Hepatocyte (in vitro differentiated cells): Measurements from ENCODE around the gene TBC1D5. TPM values are rescaled to one million over a fixed set of nuclear protein-coding genes. Genes with fewer than 3 reads are reported as not detected.

Source experiments
- DNase-seq: peaks from one replicate; pipeline ENCODE4 v3.0.0-alpha.2; 2016; ENCODE audit warnings: low spot score
- H2AFZ ChIP-seq: fragments of 200-600 bp; sonication (generic); 2 replicates; pipeline ENCODE4 v1.6.0; 2016; ENCODE audit warnings: antibody characterized with exemption, mild to moderate bottlenecking
- H3K27ac ChIP-seq: fragments of 200-600 bp; sonication (generic); 2 replicates; pipeline ENCODE4 v1.5.1; 2016; ENCODE audit warnings: mild to moderate bottlenecking
- H3K27me3 ChIP-seq: fragments of 200-600 bp; sonication (generic); 2 replicates; pipeline ENCODE4 v1.6.1; 2016
- H3K36me3 ChIP-seq: fragments of 200-600 bp; sonication (generic); replicated peaks from 2 replicates; pipeline ENCODE4 v1.5.1; 2016; ENCODE audit warnings: low read depth; ENCODE audit not compliant: insufficient read depth
- H3K4me1 ChIP-seq: fragments of 200-600 bp; sonication (generic); 2 replicates; pipeline ENCODE4 v1.5.1; 2016; ENCODE audit warnings: mild to moderate bottlenecking, moderate library complexity; ENCODE audit not compliant: insufficient read depth
- H3K4me2 ChIP-seq: fragments of 200-600 bp; sonication (generic); 2 replicates; pipeline ENCODE4 v1.6.0; 2016
- H3K4me3 ChIP-seq: fragments of 200-600 bp; sonication (generic); 2 replicates; pipeline ENCODE4 v1.5.1; 2016; ENCODE audit warnings: mild to moderate bottlenecking
- H3K79me2 ChIP-seq: fragments of 200-600 bp; sonication (generic); 2 replicates; pipeline ENCODE4 v1.6.0; 2017; ENCODE audit warnings: mild to moderate bottlenecking
- H3K9me2 ChIP-seq: fragments of 200-600 bp; sonication (generic); replicated peaks from 2 replicates; pipeline ENCODE4 v1.6.0; 2017; ENCODE audit warnings: mild to moderate bottlenecking; ENCODE audit not compliant: insufficient read depth
- H3K9me3 ChIP-seq: fragments of 200-600 bp; sonication (generic); 2 replicates; pipeline ENCODE4 v1.5.1; 2016; ENCODE audit warnings: low read depth, mild to moderate bottlenecking
- H4K20me1 ChIP-seq: fragments of 200-600 bp; sonication (generic); 2 replicates; pipeline ENCODE4 v1.6.0; 2016; ENCODE audit warnings: mild to moderate bottlenecking; ENCODE audit not compliant: insufficient read depth, poor library complexity, severe bottlenecking
- CTCF ChIP-seq: fragments of 200-600 bp; sonication (generic); IDR thresholded peaks from 2 replicates; pipeline ENCODE4 v1.5.1; 2016; ENCODE audit warnings: antibody characterized with exemption, mild to moderate bottlenecking; ENCODE audit not compliant: poor library complexity
- EZH2 ChIP-seq: fragments of 200-600 bp; sonication (generic); IDR thresholded peaks from 2 replicates; pipeline ENCODE4 v1.6.1; 2016; ENCODE audit warnings: antibody characterized with exemption, mild to moderate bottlenecking, borderline replicate concordance
- EZH2phosphoT487 ChIP-seq: fragments of 200-600 bp; sonication (generic); IDR thresholded peaks from one replicate; pipeline ENCODE4 v1.6.1; 2018; ENCODE audit warnings: antibody characterized with exemption, mild to moderate bottlenecking, low read depth, moderate library complexity; ENCODE audit not compliant: unreplicated experiment, severe bottlenecking
- WGBS: methylation state at CpG from one replicate; pipeline ENCODE4 v1.1.6; 2016; ENCODE audit warnings: low lambda C conversion rate; ENCODE audit errors: missing lambda C conversion rate; 5-methylcytosine and 5-hydroxymethylcytosine counted together
- polyA plus RNA-seq: library from polyadenylated mRNA; unstranded; fragments of >200 nt; fragmentation: Nextera tagmentation; extraction: Ambion mirVana; gene quantifications from 2 replicates; pipeline ENCODE4 v1.2.1, GENCODE V29; 2016
- total RNA-seq: library from RNA; depleted of rRNA; stranded (reverse); fragments of >200 nt; gene quantifications from 2 replicates; pipeline ENCODE4 v1.2.3, GENCODE V29; 2014

Gene TBC1D5
- total and polyA plus RNA-seq, 2 experiments from 2014 or later, result 17.0 to 64.2 TPM

DNA sequence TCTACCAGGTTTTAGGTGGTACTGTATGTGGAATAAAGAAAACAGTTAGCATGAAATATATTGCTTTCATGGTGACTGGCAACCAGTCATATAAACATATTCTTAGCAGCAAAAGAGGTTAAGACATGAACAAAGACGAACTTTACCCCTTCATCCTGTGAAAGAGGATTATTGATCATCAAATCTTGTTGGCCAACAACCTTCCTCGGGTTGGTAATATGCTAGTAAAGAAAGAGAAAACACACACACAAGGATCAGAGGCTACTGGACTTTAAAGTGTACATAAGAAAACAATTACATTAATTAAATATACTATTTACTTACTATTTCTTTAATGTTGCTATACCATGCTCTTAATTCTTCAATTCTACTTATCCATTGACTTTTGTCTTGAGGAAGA, 337.9 kb downstream of the TBC1D5 start:
- Histone ChIP-seq H3K27ac (no peak overlapping the region), H3K9me2 (no peaks in the 10 kb centered on the region), H3K4me3 (no peak overlapping the region), H3K4me2 (no peak overlapping the region), H3K36me3 (no peaks in the 10 kb centered on the region), H3K9me3 (no peaks in the 10 kb centered on the region), H3K4me1 (no peaks in the 10 kb centered on the region), H3K27me3 (no peaks in the 10 kb centered on the region), H4K20me1 (no peaks in the 10 kb centered on the region), H3K79me2 (no peaks in the 10 kb centered on the region), H2AFZ (no peak overlapping the region)
- TF ChIP-seq CTCF (no peak), EZH2 (no peak), EZH2phosphoT487 (no peak)
- DNase-seq, result no peak
- WGBS, result 76% methylated on average over 2 of the region's 2 CpGs

DNA sequence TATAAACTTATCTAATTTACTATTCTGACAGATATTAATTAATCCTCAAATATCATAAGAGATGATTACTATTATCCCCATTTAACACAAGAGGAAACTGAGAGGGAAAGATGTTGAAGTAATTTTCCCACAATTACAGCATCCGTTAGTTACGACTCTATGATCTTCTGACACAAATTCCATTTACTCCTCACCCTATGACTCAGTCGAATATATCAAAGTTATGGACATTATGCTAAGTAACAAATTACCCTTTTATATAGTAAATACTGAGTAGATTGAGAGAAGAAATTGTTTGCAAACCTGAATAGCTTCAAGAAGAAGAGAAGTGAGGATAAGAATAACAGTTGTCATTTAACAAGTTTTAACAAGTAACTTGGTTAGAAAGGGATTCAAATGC, 340.0 kb downstream of the TBC1D5 start:
- H3K27me3 ChIP-seq, result no peaks in the 10 kb centered on the region
- H3K36me3 ChIP-seq, result no peaks in the 10 kb centered on the region
- DNase-seq, result no peak
- H3K9me3 ChIP-seq, result no peaks in the 10 kb centered on the region
- TF ChIP-seq CTCF, result no peak
- TF ChIP-seq EZH2, result no peak
- TF ChIP-seq EZH2phosphoT487, result no peak
- H2AFZ ChIP-seq, result no peak overlapping the region
- H3K4me3 ChIP-seq, result no peak overlapping the region
- no peak overlapping the region for H3K27ac ChIP-seq
- no peaks in the 10 kb centered on the region for H3K79me2 ChIP-seq
- WGBS, result 95% methylated on average over 3 of the region's 3 CpGs
- no peaks in the 10 kb centered on the region for H4K20me1 ChIP-seq
- no peaks in the 10 kb centered on the region for H3K4me1 ChIP-seq
- H3K9me2 ChIP-seq, result no peaks in the 10 kb centered on the region
- no peak overlapping the region for H3K4me2 ChIP-seq

DNA sequence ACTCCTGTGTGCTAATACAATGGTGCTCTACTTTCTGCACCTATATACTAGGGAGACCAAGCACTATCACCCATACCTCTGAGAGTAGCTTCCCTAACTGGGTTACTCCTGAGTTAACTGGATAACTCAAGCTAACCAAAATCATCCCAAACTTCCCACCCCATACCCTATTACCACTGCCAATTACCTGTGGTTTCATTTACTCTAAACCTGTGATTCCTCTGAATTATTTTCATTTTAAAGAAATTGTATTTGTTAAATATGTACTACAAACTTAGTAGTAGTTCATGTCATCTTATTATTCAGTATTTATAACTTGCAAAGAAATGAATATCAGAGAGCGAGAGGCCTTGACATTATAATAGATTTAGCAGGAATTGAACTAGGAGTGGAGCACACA, 340.5 kb downstream of the TBC1D5 start:
- Histone ChIP-seq H3K27ac (no peak overlapping the region), H3K4me2 (no peak overlapping the region), H3K9me2 (no peaks in the 10 kb centered on the region), H3K4me1 (no peaks in the 10 kb centered on the region), H3K27me3 (no peaks in the 10 kb centered on the region), H3K4me3 (no peak overlapping the region), H4K20me1 (no peaks in the 10 kb centered on the region), H3K79me2 (no peaks in the 10 kb centered on the region), H3K9me3 (no peaks in the 10 kb centered on the region), H2AFZ (no peak overlapping the region), H3K36me3 (no peaks in the 10 kb centered on the region)
- WGBS, result 100% methylated on average over 1 of the region's 1 CpG
- TF ChIP-seq EZH2 (no peak), CTCF (no peak), EZH2phosphoT487 (no peak)
- DNase-seq, result no peak

- Histone ChIP-seq H3K79me2 (no peaks in the 10 kb centered on the region), H3K27me3 (no peaks in the 10 kb centered on the region), H3K27ac (no peak overlapping the region), H3K4me3 (no peak overlapping the region), H3K36me3 (no peaks in the 10 kb centered on the region), H4K20me1 (no peaks in the 10 kb centered on the region), H3K9me3 (no peaks in the 10 kb centered on the region), H3K4me2 (no peak overlapping the region), H2AFZ (no peak overlapping the region), H3K9me2 (no peaks in the 10 kb centered on the region), H3K4me1 (no peaks in the 10 kb centered on the region)
- WGBS, result 88% methylated on average over 1 of the region's 1 CpG
- DNase-seq, result no peak
- TF ChIP-seq CTCF (no peak), EZH2 (no peak), EZH2phosphoT487 (no peak)
Measured at GRCh38 chr3:17399586-17399985, 342.8 kb downstream of the TBC1D5 start.
